NCI-H2029 (cell line): ENCODE measurements around the gene FYN.

Source experiments
- DNase-seq: peaks from one replicate; lab custom pipeline; 2025; lab: John Stamatoyannopoulos, UW

Gene FYN

DNA sequence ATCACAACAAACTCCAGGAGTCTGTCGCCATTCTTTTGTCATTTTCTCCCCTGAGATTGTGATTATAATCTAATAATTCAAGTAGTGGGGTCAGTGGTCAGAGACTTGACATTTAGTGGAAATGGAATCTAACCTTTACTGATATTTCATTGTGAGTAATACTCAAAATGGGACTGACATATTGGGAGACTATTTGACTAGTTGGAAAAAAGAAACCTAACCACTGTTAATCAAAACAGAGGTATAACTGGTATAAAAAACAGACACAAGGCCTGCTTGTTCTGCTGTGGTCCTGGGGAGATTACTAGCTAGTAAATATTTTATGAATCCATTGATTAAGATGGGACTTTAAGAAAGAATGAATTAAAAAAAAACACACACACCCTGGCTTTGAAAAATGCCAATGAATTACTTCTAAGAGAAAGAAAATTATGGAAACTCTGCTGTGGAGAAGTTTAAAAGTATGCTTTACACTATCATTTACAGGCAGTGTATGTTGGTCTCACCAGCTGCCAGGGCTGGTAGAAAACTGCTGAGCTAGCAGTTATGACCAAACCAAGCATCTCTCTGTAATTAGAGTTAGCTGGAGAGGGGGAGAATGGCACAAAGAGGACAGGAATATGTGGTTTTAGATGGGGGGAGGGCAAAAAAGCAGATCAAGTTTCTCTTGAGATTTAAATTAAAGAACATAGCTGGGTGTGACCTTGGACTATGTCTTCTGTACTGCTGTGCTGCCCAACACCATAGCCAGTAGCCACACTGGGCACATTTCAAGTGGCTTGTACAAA lies 103.7 kb downstream of the FYN start:
- DNase-seq: no peak

DNA sequence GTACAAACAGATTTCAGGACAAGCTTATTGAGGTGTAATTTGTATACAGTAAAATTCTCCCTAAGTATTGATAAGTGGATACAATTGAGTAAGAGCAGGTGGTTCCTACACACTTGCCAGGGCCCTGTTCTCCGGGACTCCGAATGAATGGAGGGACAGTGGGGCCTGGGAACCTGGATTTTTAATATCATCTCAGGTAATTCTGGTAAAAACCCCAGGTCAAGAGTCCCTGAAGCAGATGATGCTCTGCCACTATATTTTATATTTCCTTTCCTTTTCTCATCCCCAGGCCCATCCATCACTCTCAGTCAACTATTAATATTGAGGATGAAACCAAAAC lies 104.9 kb downstream of the FYN start:
- DNase-seq: no peak

- no peak for DNase-seq
Observed at GRCh38 chr6:111767752-111768430, 105.4 kb downstream of the FYN start.

DNA sequence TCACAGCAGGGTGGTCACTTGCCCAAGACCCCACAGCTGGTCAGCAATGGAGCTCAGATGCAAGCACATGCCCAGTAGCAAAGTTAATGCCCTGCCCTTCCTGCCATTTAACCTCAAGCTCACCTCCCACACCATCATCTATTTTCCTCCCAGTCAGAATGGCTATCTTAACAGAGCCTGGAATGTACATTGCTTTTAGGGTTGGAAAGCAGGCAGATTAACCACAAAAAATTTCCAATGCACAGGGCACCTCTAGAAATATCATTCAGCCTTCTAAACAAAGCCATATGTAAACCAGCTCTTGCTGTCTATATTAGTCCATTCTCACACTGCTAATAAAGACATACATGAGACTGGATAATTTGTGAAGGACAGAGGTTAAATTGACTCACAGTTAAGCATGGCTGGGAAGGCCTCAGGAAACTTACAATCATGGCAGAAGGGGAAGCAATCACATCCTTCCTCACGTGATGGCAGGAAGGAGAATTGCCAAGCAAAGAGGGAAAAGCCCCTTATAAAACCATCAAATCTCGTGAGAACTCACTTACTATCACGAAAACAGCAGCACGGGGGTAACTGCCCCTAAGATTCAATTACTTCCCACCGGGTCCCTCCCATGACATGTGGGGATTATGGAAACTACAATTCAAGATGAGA lies 106.9 kb downstream of the FYN start:
- no peak for DNase-seq

DNA sequence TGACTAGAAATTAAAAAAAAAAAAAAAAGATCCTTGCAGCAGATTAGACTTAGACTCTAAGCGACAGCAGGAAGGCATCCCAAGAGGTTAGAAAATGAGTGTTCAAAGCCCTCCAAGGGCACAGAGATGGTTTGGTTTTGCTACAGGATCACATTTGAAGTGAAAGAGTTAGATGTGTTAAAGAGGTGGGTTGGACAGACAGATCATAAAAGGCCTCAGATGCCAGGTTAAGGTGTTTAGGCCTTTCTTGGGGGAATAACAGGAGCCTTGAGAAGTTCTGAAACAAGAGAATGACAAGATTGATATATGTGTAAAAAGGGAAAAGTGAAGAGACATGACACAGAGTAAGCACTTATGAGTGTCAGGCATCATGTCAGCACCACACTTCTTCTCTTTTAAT lies 107.5 kb downstream of the FYN start:
- no peak for DNase-seq

- DNase-seq: no peak
Observed at GRCh38 chr6:111764238-111765175, 108.7 kb downstream of the FYN start.

DNA sequence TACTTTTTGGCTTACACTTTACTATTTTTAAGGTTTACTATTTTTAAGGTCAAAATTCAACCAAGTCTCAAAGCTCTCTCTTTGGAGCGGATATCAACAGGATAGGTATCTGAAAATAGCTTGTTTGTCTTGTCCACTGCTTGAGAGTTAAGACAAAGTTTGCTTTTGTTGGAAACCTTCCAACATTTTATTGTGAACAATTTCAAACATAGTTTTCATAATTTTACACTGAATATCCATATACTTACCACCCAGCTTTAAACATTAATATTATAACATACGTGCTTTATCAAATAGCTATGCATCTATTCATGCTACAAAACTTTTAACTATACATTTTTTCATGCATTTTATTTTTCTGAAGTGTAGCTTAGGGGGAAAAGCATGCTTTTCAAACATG lies 109.9 kb downstream of the FYN start:
- DNase-seq: no peak

GRCh38 chr6:111761783-111762312 lies 111.4 kb downstream of the FYN start:
- DNase-seq: no peak

GRCh38 chr6:111761212-111761611 lies 112.0 kb downstream of the FYN start:
- DNase-seq: no peak

DNA sequence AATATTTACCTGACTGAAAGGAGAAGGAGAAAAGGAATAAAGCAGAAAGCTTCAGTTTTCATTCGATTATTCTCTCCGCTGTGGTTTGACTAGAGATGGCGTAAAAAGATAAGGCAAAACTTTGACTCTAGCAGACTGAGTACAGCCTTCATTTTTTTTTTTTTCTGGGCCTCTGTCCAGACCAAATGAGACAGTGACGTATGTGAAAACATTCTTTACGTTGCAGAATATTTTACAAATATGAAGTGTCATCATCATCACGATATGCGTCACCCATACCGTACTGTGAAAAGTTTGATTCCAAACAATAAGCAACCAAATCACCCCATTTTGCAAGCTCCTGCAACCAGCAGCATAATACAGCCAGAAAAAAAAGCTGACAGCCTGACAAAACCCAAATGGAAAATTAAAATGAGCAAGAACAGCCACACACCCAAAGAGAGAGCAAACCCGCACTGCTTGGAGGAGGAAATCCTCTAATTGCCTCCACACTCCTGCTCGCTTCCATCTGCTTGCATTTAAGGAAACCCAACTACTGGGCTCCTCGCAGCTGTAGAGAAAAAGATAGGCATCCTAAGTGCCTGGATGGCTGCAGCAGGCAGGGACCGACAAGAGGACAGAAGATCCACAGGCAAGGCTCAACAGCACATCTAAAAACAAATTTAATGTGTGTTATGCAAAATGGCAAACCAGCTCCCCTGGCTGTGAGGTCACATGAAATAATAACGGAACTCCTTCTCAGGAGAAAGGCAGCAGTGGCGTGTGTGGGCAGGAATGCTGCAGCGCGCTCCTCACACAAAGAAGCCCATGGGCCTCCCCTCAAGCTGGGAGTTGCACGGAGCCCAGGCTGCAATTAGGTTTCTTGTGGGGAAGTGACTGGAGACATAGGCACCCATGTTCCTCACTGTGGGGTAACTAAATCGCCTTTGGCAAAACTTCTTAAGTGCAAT lies 113.1 kb downstream of the FYN start:
- no peak for DNase-seq

DNA sequence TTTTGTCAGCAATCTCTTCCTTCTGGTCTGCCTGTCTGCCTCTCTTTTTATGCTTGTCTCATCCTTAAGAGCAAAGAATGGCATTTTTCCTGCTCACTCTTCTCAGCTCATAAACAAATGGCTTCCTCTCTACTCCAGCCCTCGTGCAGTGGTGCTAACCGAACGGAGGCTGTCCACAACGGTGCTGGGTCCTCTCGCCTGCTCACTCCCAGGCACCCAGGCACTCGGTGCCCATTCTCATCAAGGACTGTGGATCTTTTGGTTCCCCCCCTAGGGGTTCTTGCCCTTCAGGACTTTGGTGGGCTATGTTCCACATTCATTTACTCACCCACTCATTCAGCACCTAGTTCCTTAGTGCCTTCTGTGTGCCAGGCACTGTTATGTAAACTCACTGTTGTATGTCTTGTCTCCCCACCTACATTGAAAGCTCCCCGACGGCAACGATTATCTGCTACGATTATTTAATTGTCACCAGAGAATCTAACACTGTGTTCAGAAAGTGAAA lies 113.9 kb downstream of the FYN start:
- no peak for DNase-seq

- DNase-seq: no peak
Observed at GRCh38 chr6:111758608-111759329, 114.5 kb downstream of the FYN start.

- DNase-seq: no peak
Observed at GRCh38 chr6:111757342-111757741, 115.9 kb downstream of the FYN start.

- no peak for DNase-seq
Observed at GRCh38 chr6:111754423-111754822, 118.8 kb downstream of the FYN start.

- no peak for DNase-seq
Observed at GRCh38 chr6:111753573-111753972, 119.7 kb downstream of the FYN start.

- DNase-seq: no peak
Observed at GRCh38 chr6:111752476-111752875, 120.8 kb downstream of the FYN start.

DNA sequence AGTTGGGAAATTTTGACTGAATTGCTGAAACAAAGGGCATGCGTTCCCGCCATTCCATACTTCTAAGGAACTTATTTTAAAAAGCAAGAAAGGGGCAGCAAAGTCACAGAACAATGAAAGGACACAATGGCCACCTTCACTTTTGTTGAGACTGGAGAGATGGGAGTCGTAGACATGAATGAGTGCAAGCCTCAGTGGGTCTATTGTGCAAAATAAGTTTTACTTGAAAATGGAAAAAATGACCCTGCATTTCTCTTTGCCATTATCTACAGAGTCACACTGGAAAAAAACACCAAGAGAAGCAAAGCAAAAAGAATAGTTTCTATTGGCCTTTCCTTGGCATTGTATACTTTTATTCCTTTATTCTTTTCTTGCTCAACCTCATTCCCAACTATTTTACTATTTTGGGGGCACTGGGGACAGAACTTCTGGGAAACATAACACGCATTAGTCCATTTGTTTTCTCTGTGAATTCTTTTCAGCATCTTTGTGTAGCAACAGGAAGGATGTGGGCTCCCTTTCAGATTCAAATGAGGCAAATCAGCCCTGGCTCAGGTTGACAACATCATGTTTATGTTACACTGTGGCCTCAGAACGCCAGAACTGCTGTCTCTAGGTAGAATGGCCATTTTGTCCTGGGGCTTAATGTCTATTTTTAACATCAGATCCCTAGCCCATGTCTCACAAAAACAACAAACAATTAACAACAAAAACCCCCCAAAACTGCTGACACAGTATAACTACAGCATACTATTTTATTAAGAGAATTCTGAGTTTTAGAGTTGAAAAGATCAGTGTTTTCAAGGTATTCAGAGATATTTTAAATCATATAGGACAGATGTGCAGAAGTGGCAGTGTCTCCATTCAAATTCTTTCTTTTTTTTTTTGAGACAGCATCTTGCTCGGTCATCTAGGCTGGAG lies 122.2 kb downstream of the FYN start:
- no peak for DNase-seq

- DNase-seq: no peak
Observed at GRCh38 chr6:111750153-111750552, 123.1 kb downstream of the FYN start.

- no peak for DNase-seq
Observed at GRCh38 chr6:111748231-111748647, 125.0 kb downstream of the FYN start.
